Endothelial cell (in vitro differentiated cells): ENCODE data around the gene THRAP3. TPM values are rescaled to one million over a fixed set of nuclear protein-coding genes. Genes with fewer than 3 reads are reported as not detected.

Experiments used
- DNase-seq: peaks from one replicate; pipeline ENCODE4 v3.0.0; 2021; ENCODE audit warnings: low spot score
- H3K27ac Mint-ChIP-seq: one replicate; pipeline ENCODE4 v1.8.0; 2021; ENCODE audit warnings: mixed read lengths, inconsistent platforms; ENCODE audit not compliant: unreplicated experiment
- H3K27me3 Mint-ChIP-seq: one replicate; pipeline ENCODE4 v1.8.0; 2021; ENCODE audit warnings: mild to moderate bottlenecking, moderate library complexity, mixed read lengths, inconsistent platforms; ENCODE audit not compliant: unreplicated experiment
- H3K36me3 Mint-ChIP-seq: one replicate; pipeline ENCODE4 v1.8.0; 2021; ENCODE audit warnings: mild to moderate bottlenecking, low read depth, mixed read lengths, inconsistent platforms; ENCODE audit not compliant: unreplicated experiment
- H3K4me1 Mint-ChIP-seq: one replicate; pipeline ENCODE4 v1.8.0; 2021; ENCODE audit warnings: mild to moderate bottlenecking, mixed read lengths, inconsistent platforms; ENCODE audit not compliant: unreplicated experiment
- H3K4me3 Mint-ChIP-seq: one replicate; pipeline ENCODE4 v1.8.0; 2021; ENCODE audit warnings: mild to moderate bottlenecking, mixed read lengths, inconsistent platforms; ENCODE audit not compliant: unreplicated experiment
- H3K9me3 Mint-ChIP-seq: one replicate; pipeline ENCODE4 v1.8.0; 2021; ENCODE audit warnings: mixed read lengths, inconsistent platforms; ENCODE audit not compliant: unreplicated experiment
- CTCF ChIP-seq: fragments of 200-600 bp; sonication (generic); IDR thresholded peaks from one replicate; pipeline ENCODE4 v1.5.0; 2021; ENCODE audit warnings: antibody characterized with exemption; ENCODE audit not compliant: unreplicated experiment
- total RNA-seq: library from RNA; stranded (reverse); fragmentation: NEBNext Ultra II Directional; extraction: Animal tissue kit (Norgen Biotek cat#: 25700); gene quantifications from one replicate; pipeline ENCODE4 v1.2.1, GENCODE V29; 2021; ENCODE audit not compliant: unreplicated experiment

Gene THRAP3
- total RNA-seq, 1 donor from 2014 or later = 129 TPM

- no peaks in the 10 kb centered on the region for H3K9me3 Mint-ChIP-seq
- no peak overlapping the region for H3K27ac Mint-ChIP-seq
- H3K4me1 Mint-ChIP-seq = peaks cover 8% of the 10 kb centered on the region
Measured at GRCh38 chr1:36203027-36203553, 21.2 kb upstream of the THRAP3 start.

GRCh38 chr1:36203554-36204346, 20.5 kb upstream of the THRAP3 start:
- H3K9me3 Mint-ChIP-seq = no peaks in the 10 kb centered on the region
- H3K4me1 Mint-ChIP-seq = peaks cover 8% of the 10 kb centered on the region
- DNase-seq = no peak
- H3K27ac Mint-ChIP-seq = no peak overlapping the region
- no peak overlapping the region for H3K4me3 Mint-ChIP-seq
- H3K27me3 Mint-ChIP-seq = peaks cover 7% of the 10 kb centered on the region
- H3K36me3 Mint-ChIP-seq = no peaks in the 10 kb centered on the region
- no peak for TF ChIP-seq CTCF

More at GRCh38 chr1:36203027-36203553, 21.2 kb upstream of the THRAP3 start:
- Mint-ChIP-seq H3K4me3 (no peak overlapping the region), H3K27me3 (peaks cover 7% of the 10 kb centered on the region), H3K36me3 (no peaks in the 10 kb centered on the region)
- no peak for TF ChIP-seq CTCF
- DNase-seq = no peak

- Mint-ChIP-seq H3K4me1 (peaks cover 8% of the 10 kb centered on the region), H3K4me3 (no peak overlapping the region), H3K9me3 (no peaks in the 10 kb centered on the region), H3K27ac (no peak overlapping the region), H3K27me3 (peaks cover 9% of the 10 kb centered on the region), H3K36me3 (no peaks in the 10 kb centered on the region)
- DNase-seq = no peak
- no peak for TF ChIP-seq CTCF
Measured at GRCh38 chr1:36204347-36204909, 19.8 kb upstream of the THRAP3 start.

- no peak for DNase-seq
- Mint-ChIP-seq H3K27ac (peak overlapping the region; percentile 48), H3K4me1 (peaks cover 8% of the 10 kb centered on the region), H3K36me3 (no peaks in the 10 kb centered on the region), H3K9me3 (no peaks in the 10 kb centered on the region), H3K4me3 (no peak overlapping the region), H3K27me3 (peaks cover 5% of the 10 kb centered on the region)
- TF ChIP-seq CTCF = no peak
Measured at GRCh38 chr1:36206323-36206858, 17.9 kb upstream of the THRAP3 start.

- Mint-ChIP-seq H3K27ac (no peak overlapping the region), H3K4me1 (peaks cover 14% of the 10 kb centered on the region), H3K27me3 (peaks cover 5% of the 10 kb centered on the region), H3K9me3 (no peaks in the 10 kb centered on the region), H3K36me3 (no peaks in the 10 kb centered on the region), H3K4me3 (no peak overlapping the region)
- DNase-seq = no peak
- TF ChIP-seq CTCF = no peak
Measured at GRCh38 chr1:36207339-36207738, 16.9 kb upstream of the THRAP3 start.
